DOHH2 (cell line): ENCODE measurements around the gene NANOGP8.

Experiments used
- H3F3A ChIP-seq: fragments of 200-600 bp; sonication (generic), shearing (Covaris generic); 2 replicates; pipeline ENCODE4 v1.6.0; 2016; ENCODE audit warnings: antibody characterized with exemption, mild to moderate bottlenecking; ENCODE audit not compliant: control insufficient read depth, insufficient read depth
- H3K27ac ChIP-seq: fragments of 200-600 bp; sonication (generic); 2 replicates; pipeline ENCODE4 v1.5.1; 2014; ENCODE audit warnings: low read depth, mild to moderate bottlenecking, low read length, moderate library complexity
- H3K27me3 ChIP-seq: fragments of 200-600 bp; sonication (generic); 2 replicates; pipeline ENCODE4 v1.6.1; 2014; ENCODE audit warnings: mild to moderate bottlenecking, low read length, mixed read lengths; ENCODE audit not compliant: control insufficient read depth
- H3K36me3 ChIP-seq: fragments of 200-600 bp; sonication (generic); 2 replicates; pipeline ENCODE4 v1.6.1; 2014; ENCODE audit warnings: mild to moderate bottlenecking, low read length, moderate library complexity, mixed read lengths; ENCODE audit not compliant: control insufficient read depth
- H3K4me1 ChIP-seq: fragments of 200-600 bp; sonication (generic); 2 replicates; pipeline ENCODE4 v1.6.1; 2014; ENCODE audit warnings: mild to moderate bottlenecking, low read length, mixed read lengths; ENCODE audit not compliant: control insufficient read depth
- H3K4me2 ChIP-seq: fragments of 200-600 bp; sonication (generic); 2 replicates; pipeline ENCODE4 v1.6.0; 2014; ENCODE audit warnings: mild to moderate bottlenecking, low read length, moderate library complexity
- H3K4me3 ChIP-seq: fragments of 200-600 bp; sonication (generic); 2 replicates; pipeline ENCODE4 v1.5.1; 2014; ENCODE audit warnings: mild to moderate bottlenecking, low read length, mixed read lengths
- H3K79me2 ChIP-seq: fragments of 200-600 bp; sonication (generic); 2 replicates; pipeline ENCODE4 v1.6.1; 2014; ENCODE audit warnings: mild to moderate bottlenecking, low read length, mixed read lengths; ENCODE audit not compliant: control insufficient read depth
- H3K9me2 ChIP-seq: fragments of 200-600 bp; sonication (generic); replicated peaks from 2 replicates; pipeline ENCODE4 v1.6.1; 2014; ENCODE audit warnings: mild to moderate bottlenecking, low read length, mixed read lengths; ENCODE audit not compliant: control insufficient read depth
- H3K9me3 ChIP-seq: fragments of 200-600 bp; sonication (generic); 2 replicates; pipeline ENCODE4 v1.6.1; 2014; ENCODE audit warnings: antibody characterized with exemption, low read length, mixed read lengths; ENCODE audit not compliant: control insufficient read depth, insufficient read depth
- H4K20me1 ChIP-seq: fragments of 200-600 bp; sonication (generic); 2 replicates; pipeline ENCODE4 v1.6.0; 2014; ENCODE audit warnings: low read depth, mild to moderate bottlenecking, antibody characterized with exemption, low read length, moderate library complexity; ENCODE audit not compliant: control insufficient read depth, insufficient read depth
- EZH2phosphoT487 ChIP-seq: fragments of 200-600 bp; sonication (generic); IDR thresholded peaks from 2 replicates; pipeline ENCODE4 v1.6.1; 2017; ENCODE audit warnings: borderline replicate concordance, mild to moderate bottlenecking, antibody characterized with exemption, low read length, moderate library complexity, mixed read lengths
- TF ChIP-seq, protein P1 (sequence below): fragments of 200-600 bp; sonication (generic); IDR thresholded peaks from one replicate; pipeline ENCODE4 v1.5.1; 2014; ENCODE audit warnings: antibody characterized with exemption, mild to moderate bottlenecking, low read depth, low read length; ENCODE audit not compliant: poor library complexity, severe bottlenecking

The NANOGP8 gene

DNA sequence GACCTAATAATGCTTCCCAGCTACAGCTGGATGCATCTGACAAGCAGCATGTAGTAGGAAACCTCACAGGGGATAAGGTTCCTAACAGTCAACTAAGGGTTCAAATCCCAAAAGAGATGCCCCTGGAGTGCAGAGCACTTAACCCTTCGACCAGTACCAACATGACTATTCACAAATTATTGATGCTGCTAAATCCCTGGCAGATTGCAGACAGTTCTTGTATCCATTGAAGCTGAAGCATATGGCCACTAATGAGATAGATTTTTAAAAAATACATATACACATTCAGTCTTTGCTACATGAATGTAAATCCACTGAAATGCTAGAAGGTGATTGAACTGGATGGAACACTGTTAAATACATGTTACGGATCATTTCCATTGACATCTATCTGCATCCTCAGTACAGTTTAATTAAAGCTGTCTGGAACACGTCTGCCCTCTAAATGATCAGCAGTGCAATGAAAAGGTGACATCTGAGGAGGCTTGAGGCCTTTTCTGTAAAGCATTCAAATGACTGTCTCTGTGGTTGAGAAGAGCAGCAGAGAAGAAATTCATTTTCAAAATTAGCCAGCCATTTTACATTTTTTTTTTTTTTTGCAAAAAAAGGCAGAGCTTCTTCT is 19.5 kb upstream of the NANOGP8 start:
- Histone ChIP-seq H3K79me2 (no peaks in the 10 kb centered on the region), H3K27me3 (peaks cover 3% of the 10 kb centered on the region; the same call in 1 of the 2 replicates), H3K27ac (no peak overlapping the region), H3K9me2 (no peaks in the 10 kb centered on the region), H3K36me3 (no peaks in the 10 kb centered on the region), H3K4me2 (no peak overlapping the region), H3K4me3 (no peak overlapping the region), H4K20me1 (no peaks in the 10 kb centered on the region), H3K9me3 (no peaks in the 10 kb centered on the region), H3F3A (no peaks in the 10 kb centered on the region), H3K4me1 (no peaks in the 10 kb centered on the region)
- TF ChIP-seq, protein P1, sequence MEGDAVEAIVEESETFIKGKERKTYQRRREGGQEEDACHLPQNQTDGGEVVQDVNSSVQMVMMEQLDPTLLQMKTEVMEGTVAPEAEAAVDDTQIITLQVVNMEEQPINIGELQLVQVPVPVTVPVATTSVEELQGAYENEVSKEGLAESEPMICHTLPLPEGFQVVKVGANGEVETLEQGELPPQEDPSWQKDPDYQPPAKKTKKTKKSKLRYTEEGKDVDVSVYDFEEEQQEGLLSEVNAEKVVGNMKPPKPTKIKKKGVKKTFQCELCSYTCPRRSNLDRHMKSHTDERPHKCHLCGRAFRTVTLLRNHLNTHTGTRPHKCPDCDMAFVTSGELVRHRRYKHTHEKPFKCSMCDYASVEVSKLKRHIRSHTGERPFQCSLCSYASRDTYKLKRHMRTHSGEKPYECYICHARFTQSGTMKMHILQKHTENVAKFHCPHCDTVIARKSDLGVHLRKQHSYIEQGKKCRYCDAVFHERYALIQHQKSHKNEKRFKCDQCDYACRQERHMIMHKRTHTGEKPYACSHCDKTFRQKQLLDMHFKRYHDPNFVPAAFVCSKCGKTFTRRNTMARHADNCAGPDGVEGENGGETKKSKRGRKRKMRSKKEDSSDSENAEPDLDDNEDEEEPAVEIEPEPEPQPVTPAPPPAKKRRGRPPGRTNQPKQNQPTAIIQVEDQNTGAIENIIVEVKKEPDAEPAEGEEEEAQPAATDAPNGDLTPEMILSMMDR = no peak
- no peak for TF ChIP-seq EZH2phosphoT487

DNA sequence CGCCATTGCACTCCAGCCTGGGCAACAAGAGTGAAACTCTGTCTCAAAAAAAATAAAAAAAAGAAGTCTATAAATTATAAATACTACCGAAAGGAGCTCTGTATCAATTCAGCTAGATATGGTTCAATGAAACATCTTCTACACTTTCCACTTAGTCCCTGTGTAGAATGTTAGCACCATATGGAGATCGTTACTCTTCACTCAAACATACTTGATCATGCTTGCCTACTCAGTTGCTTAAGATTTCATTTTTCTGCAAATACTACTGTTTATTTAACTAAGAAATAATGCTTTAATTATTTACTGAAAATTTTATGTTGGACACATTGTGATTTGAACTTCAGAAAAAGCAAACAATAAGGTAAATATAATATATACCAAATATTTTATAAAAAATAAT is 17.1 kb upstream of the NANOGP8 start:
- Histone ChIP-seq H3K4me3 (no peak overlapping the region), H3K9me2 (no peaks in the 10 kb centered on the region), H3K27me3 (no peaks in the 10 kb centered on the region), H3K4me2 (no peak overlapping the region), H3K27ac (no peak overlapping the region), H3F3A (no peaks in the 10 kb centered on the region), H3K36me3 (no peaks in the 10 kb centered on the region), H3K4me1 (no peaks in the 10 kb centered on the region), H3K79me2 (no peaks in the 10 kb centered on the region), H3K9me3 (no peaks in the 10 kb centered on the region), H4K20me1 (no peaks in the 10 kb centered on the region)
- TF ChIP-seq, protein P1 = no peak
- TF ChIP-seq EZH2phosphoT487 = no peak

DNA sequence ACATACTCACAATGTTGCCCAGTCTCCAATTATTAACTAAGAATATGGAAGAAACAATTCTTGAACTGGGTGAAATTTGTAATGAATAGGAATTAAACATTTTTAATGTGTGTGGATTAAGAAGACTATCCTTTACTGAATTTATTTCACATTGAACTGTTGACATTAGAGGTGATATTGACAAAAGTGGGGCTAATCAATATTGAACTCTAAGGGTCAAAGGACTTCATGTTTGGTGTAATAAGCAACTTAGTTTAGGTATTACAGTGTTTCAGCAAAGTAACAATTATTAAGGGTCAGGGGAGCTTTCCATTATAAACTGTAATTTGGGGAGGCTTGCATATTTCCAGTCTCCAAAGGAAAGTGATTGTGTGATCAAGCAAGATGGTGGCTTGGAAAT is 16.2 kb upstream of the NANOGP8 start:
- Histone ChIP-seq H3K27me3 (no peaks in the 10 kb centered on the region), H3K9me3 (no peaks in the 10 kb centered on the region)

More for the DNA sequence above, 16.2 kb upstream of the NANOGP8 start:
- no peaks in the 10 kb centered on the region for H3F3A ChIP-seq
- no peaks in the 10 kb centered on the region for H3K9me2 ChIP-seq
- TF ChIP-seq EZH2phosphoT487 = no peak
- TF ChIP-seq, protein P1 = no peak
- H3K4me3 ChIP-seq = no peak overlapping the region
- no peaks in the 10 kb centered on the region for H3K4me1 ChIP-seq
- H3K27ac ChIP-seq = no peak overlapping the region
- H4K20me1 ChIP-seq = no peaks in the 10 kb centered on the region
- H3K36me3 ChIP-seq = no peaks in the 10 kb centered on the region
- H3K79me2 ChIP-seq = no peaks in the 10 kb centered on the region
- no peak overlapping the region for H3K4me2 ChIP-seq
